A549 treated with AZD9567 at 1 μM for 4 hours (cell line): Measurements from ENCODE around the gene ATOSB. TPM values are rescaled to one million over a fixed set of nuclear protein-coding genes. Genes with fewer than 3 reads are reported as not detected.

Source experiments
- total RNA-seq: library from RNA; stranded (reverse); fragments of 200-300 nt; extraction: Qiagen RNA extraction; gene quantifications from 5 replicates; pipeline ENCODE4 v1.2.3, GENCODE V29; 2022; ENCODE audit not compliant: insufficient read depth

The ATOSB gene
- 6.5 to 10.3 TPM (median 9.2 TPM) in 5 replicates for total RNA-seq

GRCh38 chr9:35115680-35116538 is at the start of gene ATOSB:
Gene ATOSB, minus strand, starts transcription at chr9:35115862. Its CDS starts 7,588 bp downstream, at chr9:35108274.

GRCh38 chr9:35161713-35162604 is 46.3 kb upstream of the ATOSB start, which contains the start of gene UNC13B:
Gene UNC13B, plus strand, starts transcription at chr9:35162009. Its CDS starts 275 bp downstream, at chr9:35162284.

GRCh38 chr9:35102769-35103659 is 12.6 kb downstream of the ATOSB start, which contains the start of gene STOML2:
Gene STOML2, minus strand, starts transcription at chr9:35103131. Its CDS starts 37 bp downstream, at chr9:35103094.

GRCh38 chr9:35096035-35096849 is 19.4 kb downstream of the ATOSB start, which contains the start of gene PIGO:
Gene PIGO, minus strand, starts transcription at chr9:35096591. Its CDS starts 1,026 bp downstream, at chr9:35095565.

GRCh38 chr9:35079426-35080341 is 36.0 kb downstream of the ATOSB start, which contains the start of gene FANCG:
Gene FANCG, minus strand, starts transcription at chr9:35079942. Its CDS starts 418 bp downstream, at chr9:35079524.

GRCh38 chr9:35072461-35073278 is 43.0 kb downstream of the ATOSB start, which contains the start of gene VCP:
Gene VCP, minus strand, starts transcription at chr9:35072625. Its CDS starts 272 bp downstream, at chr9:35072353.

Other genes with a start within 250 kb of the ATOSB start
- gene PHF24, start 157.6 kb downstream of the ATOSB start, total RNA-seq = 0.05 to 0.31 TPM (median 0.09 TPM) in 4 of 5 replicates, not detected in the other
- 5.8 to 9.4 TPM (median 7.7 TPM) in 5 replicates for gene DNAJB5, start 126.1 kb downstream of the ATOSB start, total RNA-seq
- 271 to 324 TPM (median 288 TPM) in 5 replicates for gene VCP, start 43.2 kb downstream of the ATOSB start, total RNA-seq
- gene FANCG, start 35.9 kb downstream of the ATOSB start, total RNA-seq = 29.0 to 55.4 TPM (median 52.0 TPM) in 5 replicates
- gene PIGO, start 19.3 kb downstream of the ATOSB start, total RNA-seq = 41.4 to 51.7 TPM (median 50.0 TPM) in 5 replicates
- gene STOML2, start 12.7 kb downstream of the ATOSB start, total RNA-seq = 210 to 271 TPM (median 237 TPM) in 5 replicates
- 10.1 to 16.6 TPM (median 10.3 TPM) in 5 replicates for gene UNC13B, start 46.1 kb upstream of the ATOSB start, total RNA-seq